Measurements from ENCODE around the gene MRPL22. TPM values are rescaled to one million over a fixed set of nuclear protein-coding genes. Genes with fewer than 3 reads are reported as not detected.

Gene MRPL22
- total and polyA plus RNA-seq, 4 donors: 12.5 to 57.3 (median 20.9) TPM

DNA sequence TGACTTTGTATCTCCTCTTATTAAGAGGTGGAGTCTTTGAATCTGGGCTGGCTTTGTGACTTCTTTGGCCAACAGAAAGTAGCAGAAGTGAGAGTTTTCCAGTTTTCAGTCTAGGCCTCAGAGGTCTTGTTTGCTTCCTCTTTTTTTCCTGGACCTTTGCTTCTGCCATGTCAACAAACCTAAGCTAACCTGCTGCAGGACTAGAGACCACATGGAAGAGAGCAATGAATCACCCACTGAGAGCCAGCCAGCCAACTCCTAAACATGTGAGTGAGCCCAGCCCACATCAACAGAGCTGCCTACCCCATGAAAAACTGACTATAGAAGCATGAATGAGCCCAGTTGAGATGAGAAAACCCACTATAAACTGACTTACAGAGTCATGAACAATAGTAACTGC, 29.9 kb downstream of the MRPL22 start:
- no peak for DNase-seq (ENCODE audit: low spot score)

DNA sequence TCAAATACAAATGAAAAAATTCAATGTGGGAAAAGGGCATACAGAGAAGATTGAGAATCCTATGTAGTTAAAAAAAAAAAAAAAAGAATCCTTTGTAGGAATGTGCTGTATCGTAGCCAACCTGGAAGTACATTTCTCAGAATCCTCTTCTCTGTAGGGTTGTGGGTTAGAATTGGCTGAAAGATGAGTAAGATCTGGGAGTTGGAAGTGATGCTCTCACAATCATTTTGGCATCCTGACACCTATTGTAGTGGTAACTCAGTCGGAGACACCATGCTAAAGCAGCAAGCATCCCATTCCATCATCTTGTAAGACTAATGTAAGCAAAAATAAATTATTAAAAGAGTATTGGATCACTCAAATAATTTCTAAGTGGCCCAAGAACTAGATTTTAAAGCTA, 30.6 kb downstream of the MRPL22 start:
- no peak overlapping the region for H3K9ac ChIP-seq (ENCODE audit: low read depth in 1 of 2, low read length in 2 of 2)
- H3K27me3 ChIP-seq (ENCODE audit: control insufficient read depth in 4 of 4, insufficient read depth in 4 of 4, low read length in 3 of 4): no peaks in the 10 kb centered on the region
- H3K36me3 ChIP-seq (ENCODE audit: control insufficient read depth in 4 of 4, insufficient read depth in 3 of 4, low read depth in 1 of 4, low read length in 3 of 4): peaks cover 0 to 19% (median 10%) of the 10 kb centered on the region in 4 donors
- no peak for TF ChIP-seq TAF1 (conservative IDR thresholded peaks at IDR 0.05)
- no peak for TF ChIP-seq MAX (IDR thresholded peaks at IDR 0.05)
- no peak for TF ChIP-seq HNF4G (IDR thresholded peaks at IDR 0.05)
- no peak for TF ChIP-seq CTCF (IDR thresholded peaks at IDR 0.05; ENCODE audit: low read depth, low read length, missing input control)
- TF ChIP-seq, protein P1, sequence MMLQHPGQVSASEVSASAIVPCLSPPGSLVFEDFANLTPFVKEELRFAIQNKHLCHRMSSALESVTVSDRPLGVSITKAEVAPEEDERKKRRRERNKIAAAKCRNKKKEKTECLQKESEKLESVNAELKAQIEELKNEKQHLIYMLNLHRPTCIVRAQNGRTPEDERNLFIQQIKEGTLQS (IDR thresholded peaks at IDR 0.05): no peak
- TF ChIP-seq EGR1 (IDR thresholded peaks at IDR 0.05; ENCODE audit: low read depth in 2 of 2): no peak
- TF ChIP-seq REST (IDR thresholded peaks at IDR 0.05): no peak
- no peak for TF ChIP-seq YY1 (IDR thresholded peaks at IDR 0.05)
- TF ChIP-seq NR2F2 (IDR thresholded peaks at IDR 0.05): no peak
- no peak for TF ChIP-seq GABPA (IDR thresholded peaks at IDR 0.05 in 1 of 2, conservative IDR thresholded peaks at IDR 0.05 in 1 of 2)
- no peak for TF ChIP-seq RAD21 (IDR thresholded peaks at IDR 0.05)
- TF ChIP-seq, protein P2, sequence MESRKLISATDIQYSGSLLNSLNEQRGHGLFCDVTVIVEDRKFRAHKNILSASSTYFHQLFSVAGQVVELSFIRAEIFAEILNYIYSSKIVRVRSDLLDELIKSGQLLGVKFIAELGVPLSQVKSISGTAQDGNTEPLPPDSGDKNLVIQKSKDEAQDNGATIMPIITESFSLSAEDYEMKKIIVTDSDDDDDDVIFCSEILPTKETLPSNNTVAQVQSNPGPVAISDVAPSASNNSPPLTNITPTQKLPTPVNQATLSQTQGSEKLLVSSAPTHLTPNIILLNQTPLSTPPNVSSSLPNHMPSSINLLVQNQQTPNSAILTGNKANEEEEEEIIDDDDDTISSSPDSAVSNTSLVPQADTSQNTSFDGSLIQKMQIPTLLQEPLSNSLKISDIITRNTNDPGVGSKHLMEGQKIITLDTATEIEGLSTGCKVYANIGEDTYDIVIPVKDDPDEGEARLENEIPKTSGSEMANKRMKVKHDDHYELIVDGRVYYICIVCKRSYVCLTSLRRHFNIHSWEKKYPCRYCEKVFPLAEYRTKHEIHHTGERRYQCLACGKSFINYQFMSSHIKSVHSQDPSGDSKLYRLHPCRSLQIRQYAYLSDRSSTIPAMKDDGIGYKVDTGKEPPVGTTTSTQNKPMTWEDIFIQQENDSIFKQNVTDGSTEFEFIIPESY (IDR thresholded peaks at IDR 0.05): no peak
- TF ChIP-seq FOXA2 (IDR thresholded peaks at IDR 0.05): no peak
- TF ChIP-seq FOXA1 (IDR thresholded peaks at IDR 0.05): no peak
- TF ChIP-seq JUND (IDR thresholded peaks at IDR 0.05): no peak
- no peak for TF ChIP-seq SP1 (IDR thresholded peaks at IDR 0.05)
- TF ChIP-seq RXRA (IDR thresholded peaks at IDR 0.05): no peak
- TF ChIP-seq HNF4A (conservative IDR thresholded peaks at IDR 0.05): no peak
- WGBS: 91% methylated on average over 2 of the region's 2 CpGs
- H3K4me3 ChIP-seq (ENCODE audit: low read depth in 1 of 3, low read length in 3 of 3): no peak overlapping the region
- DNase-seq (ENCODE audit: low spot score): no peak
- no peaks in the 10 kb centered on the region for H3K4me1 ChIP-seq (ENCODE audit: control insufficient read depth in 4 of 4, insufficient read depth in 4 of 4, low read length in 3 of 4)
- H3K9me3 ChIP-seq (ENCODE audit: control insufficient read depth in 4 of 4, low read length in 3 of 4): no peaks in the 10 kb centered on the region
- H3K27ac ChIP-seq (ENCODE audit: low read depth in 1 of 2, low read length in 2 of 2): no peak overlapping the region

More for the DNA sequence above, 29.9 kb downstream of the MRPL22 start:
- H3K27me3 ChIP-seq (ENCODE audit: control insufficient read depth in 4 of 4, insufficient read depth in 4 of 4, low read length in 3 of 4): no peaks in the 10 kb centered on the region
- H3K9ac ChIP-seq (ENCODE audit: low read depth in 1 of 2, low read length in 2 of 2): no peak overlapping the region
- no peaks in the 10 kb centered on the region for H3K4me1 ChIP-seq (ENCODE audit: control insufficient read depth in 4 of 4, insufficient read depth in 4 of 4, low read length in 3 of 4)
- H3K9me3 ChIP-seq (ENCODE audit: control insufficient read depth in 4 of 4, low read length in 3 of 4): no peaks in the 10 kb centered on the region
- H3K4me3 ChIP-seq (ENCODE audit: low read depth in 1 of 3, low read length in 3 of 3): no peak overlapping the region
- H3K27ac ChIP-seq (ENCODE audit: low read depth in 1 of 2, low read length in 2 of 2): no peak overlapping the region
- peaks cover 0 to 23% (median 11%) of the 10 kb centered on the region in 4 donors for H3K36me3 ChIP-seq (ENCODE audit: control insufficient read depth in 4 of 4, insufficient read depth in 3 of 4, low read depth in 1 of 4, low read length in 3 of 4)
- no peak for TF ChIP-seq HNF4G (IDR thresholded peaks at IDR 0.05)
- no peak for TF ChIP-seq EGR1 (IDR thresholded peaks at IDR 0.05; ENCODE audit: low read depth in 2 of 2)
- TF ChIP-seq CTCF (IDR thresholded peaks at IDR 0.05; ENCODE audit: low read depth, low read length, missing input control): no peak
- no peak for TF ChIP-seq FOXA2 (IDR thresholded peaks at IDR 0.05)
- TF ChIP-seq HNF4A (conservative IDR thresholded peaks at IDR 0.05): no peak
- no peak for TF ChIP-seq FOXA1 (IDR thresholded peaks at IDR 0.05)

Measured in liver (tissue), 9 donors.